BE2C (cell line): ENCODE results near the gene ZAP70.

Experiments
- DNase-seq: peaks from one replicate; pipeline ENCODE4 v3.0.0-alpha.2; 2020
- H3K27me3 ChIP-seq: fragments of 250-450 bp; sonication (Bioruptor Pico); 2 replicates; pipeline ENCODE4 v1.5.1; 2020; ENCODE audit warnings: mild to moderate bottlenecking
- H3K36me3 ChIP-seq: fragments of 250-450 bp; sonication (Bioruptor Pico); 2 replicates; pipeline ENCODE4 v1.5.1; 2020; ENCODE audit warnings: mild to moderate bottlenecking
- H3K4me1 ChIP-seq: fragments of 250-450 bp; sonication (Bioruptor Pico); 2 replicates; pipeline ENCODE4 v1.5.1; 2020
- H3K4me3 ChIP-seq: 2 replicates; pipeline ENCODE4 v1.5.1; 2011; ENCODE audit warnings: low read depth, low read length
- H3K9me3 ChIP-seq: fragments of 250-450 bp; sonication (Bioruptor Pico); 2 replicates; pipeline ENCODE4 v1.5.1; 2020
- TF ChIP-seq, protein P1 (sequence below): IDR thresholded peaks from 2 replicates; pipeline ENCODE4 v1.5.1; 2012; ENCODE audit warnings: mild to moderate bottlenecking, low read depth, low read length

ZAP70 gene

DNA sequence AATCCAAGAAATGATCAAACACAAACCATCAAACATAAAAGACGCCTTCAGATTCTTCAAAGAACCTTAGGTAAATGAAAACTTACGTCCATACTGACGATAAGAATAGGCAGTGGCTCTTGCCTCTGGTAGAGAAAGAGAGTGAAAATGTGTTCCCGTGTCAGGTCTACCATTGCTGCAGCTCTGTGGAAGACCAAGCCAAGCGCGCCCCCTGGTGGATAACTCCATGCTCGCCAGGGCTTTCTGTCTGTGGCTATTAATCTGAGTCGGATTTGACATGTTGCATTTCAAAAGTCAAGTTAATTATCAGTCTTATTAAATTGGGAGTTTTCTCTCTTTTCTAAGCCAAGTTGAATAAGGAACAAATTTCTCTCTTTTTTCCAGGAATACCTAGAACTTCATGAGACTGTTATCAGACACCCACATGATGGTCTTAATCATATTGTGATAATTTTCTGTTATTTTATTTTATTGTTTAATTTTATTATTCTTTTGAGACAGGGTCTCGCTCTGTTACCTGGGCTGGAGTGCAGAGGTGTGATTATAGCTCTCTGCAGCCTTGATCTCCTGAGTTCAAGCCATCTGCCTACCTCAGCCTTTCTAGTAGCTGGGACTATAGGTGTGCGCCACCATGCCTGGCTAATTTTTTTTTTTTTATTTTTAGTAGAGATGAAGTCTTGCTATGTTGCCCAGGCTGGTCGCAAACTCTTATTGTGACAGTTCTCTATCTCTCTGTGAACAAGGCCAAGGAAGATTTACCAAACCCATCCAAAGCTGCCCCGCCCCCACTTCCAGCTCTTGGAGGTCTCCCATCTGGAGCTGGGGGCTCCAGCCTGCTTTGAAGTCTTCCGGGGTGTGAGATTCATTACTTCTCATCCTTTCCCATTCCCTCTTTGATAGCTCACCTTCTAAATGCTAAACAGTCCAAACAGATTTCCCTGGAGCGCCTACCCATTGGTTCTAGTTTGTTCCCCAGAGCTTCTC lies 15.8 kb upstream of the ZAP70 start:
- DNase-seq, result peak; percentile 79
- Histone ChIP-seq H3K9me3 (no peaks in the 10 kb centered on the region), H3K4me3 (no peak overlapping the region), H3K36me3 (no peaks in the 10 kb centered on the region), H3K4me1 (no peaks in the 10 kb centered on the region), H3K27me3 (no peaks in the 10 kb centered on the region)
- TF ChIP-seq, protein P1, sequence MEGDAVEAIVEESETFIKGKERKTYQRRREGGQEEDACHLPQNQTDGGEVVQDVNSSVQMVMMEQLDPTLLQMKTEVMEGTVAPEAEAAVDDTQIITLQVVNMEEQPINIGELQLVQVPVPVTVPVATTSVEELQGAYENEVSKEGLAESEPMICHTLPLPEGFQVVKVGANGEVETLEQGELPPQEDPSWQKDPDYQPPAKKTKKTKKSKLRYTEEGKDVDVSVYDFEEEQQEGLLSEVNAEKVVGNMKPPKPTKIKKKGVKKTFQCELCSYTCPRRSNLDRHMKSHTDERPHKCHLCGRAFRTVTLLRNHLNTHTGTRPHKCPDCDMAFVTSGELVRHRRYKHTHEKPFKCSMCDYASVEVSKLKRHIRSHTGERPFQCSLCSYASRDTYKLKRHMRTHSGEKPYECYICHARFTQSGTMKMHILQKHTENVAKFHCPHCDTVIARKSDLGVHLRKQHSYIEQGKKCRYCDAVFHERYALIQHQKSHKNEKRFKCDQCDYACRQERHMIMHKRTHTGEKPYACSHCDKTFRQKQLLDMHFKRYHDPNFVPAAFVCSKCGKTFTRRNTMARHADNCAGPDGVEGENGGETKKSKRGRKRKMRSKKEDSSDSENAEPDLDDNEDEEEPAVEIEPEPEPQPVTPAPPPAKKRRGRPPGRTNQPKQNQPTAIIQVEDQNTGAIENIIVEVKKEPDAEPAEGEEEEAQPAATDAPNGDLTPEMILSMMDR, result peak; percentile 74

DNA sequence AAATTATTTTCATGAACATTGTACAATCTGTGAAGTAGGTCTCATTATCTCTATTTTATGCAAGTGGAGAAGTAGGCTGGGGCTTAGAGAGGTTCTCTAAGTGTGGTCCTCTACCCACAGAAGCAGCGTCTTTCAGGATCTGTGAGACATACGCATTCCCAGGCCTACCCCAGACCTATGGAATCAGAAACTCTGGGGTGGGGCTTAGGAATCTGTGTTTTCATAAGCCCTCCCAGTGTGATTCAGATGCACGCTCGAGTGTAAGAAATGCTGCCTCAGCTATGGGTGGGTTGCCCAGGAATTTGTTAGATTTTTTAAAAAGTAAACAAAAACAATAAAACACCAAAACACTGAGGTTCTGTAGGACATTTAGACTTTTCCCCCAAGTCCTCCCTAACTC lies 14.8 kb upstream of the ZAP70 start:
- Histone ChIP-seq H3K9me3 (no peaks in the 10 kb centered on the region), H3K27me3 (no peaks in the 10 kb centered on the region), H3K36me3 (no peaks in the 10 kb centered on the region), H3K4me1 (no peaks in the 10 kb centered on the region), H3K4me3 (no peak overlapping the region)
- TF ChIP-seq, protein P1, result no peak
- DNase-seq, result no peak

DNA sequence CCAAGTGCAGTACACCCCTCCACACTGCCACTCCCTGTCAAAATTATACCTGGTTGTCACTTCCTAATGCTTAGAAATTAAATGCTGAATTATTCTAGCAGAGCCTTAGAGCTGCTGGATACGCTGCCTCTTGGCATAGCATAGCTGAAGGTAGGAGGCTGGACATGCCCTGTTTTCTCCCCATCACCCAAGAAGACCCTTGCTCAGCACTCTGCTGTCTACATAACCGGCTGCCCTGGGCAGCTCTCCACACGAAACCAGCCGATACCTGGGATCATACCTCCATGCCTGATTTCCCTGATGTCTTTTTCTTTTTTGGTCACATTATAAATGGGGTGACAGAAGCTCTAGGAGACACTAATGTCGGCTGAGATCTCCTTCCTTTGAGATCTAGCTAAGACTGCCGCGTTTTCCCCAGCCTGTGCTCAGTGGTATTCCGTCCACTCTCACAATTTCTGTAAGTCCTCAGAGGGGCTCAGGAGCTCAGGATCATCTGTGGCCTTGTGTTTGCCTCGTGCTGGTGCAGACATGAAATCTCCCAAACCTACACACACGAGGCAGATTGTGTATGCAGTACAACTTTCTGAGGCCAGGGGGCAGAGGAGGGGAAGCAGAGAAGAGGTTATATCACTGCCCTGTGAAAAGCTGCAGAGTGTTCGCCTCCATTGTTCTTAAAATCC lies 13.5 kb upstream of the ZAP70 start:
- no peaks in the 10 kb centered on the region for H3K9me3 ChIP-seq
- DNase-seq, result peak; percentile 57
- TF ChIP-seq, protein P1, result peak; percentile 58

DNA sequence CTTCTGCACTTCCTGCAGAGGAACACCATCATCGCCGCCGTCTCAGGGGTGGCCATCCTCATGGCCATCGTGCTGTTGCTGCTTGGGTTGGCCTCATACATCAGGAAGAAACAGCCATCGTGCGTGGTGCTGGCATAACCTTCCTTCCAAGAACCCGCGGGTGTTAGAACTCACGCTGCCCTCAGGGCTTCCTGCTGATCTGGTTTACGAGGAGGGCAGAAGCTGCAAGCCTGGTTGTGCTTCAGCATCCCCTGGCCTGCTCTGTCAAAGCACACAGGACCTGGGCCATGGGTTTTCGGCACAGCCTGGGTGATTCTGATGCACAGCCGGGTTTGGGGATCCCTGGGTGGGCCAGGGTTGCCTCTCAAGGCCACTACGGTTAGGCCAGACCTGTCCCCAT lies 12.2 kb upstream of the ZAP70 start:
- Histone ChIP-seq H3K9me3 (no peaks in the 10 kb centered on the region), H3K36me3 (no peaks in the 10 kb centered on the region), H3K4me1 (no peaks in the 10 kb centered on the region), H3K4me3 (no peak overlapping the region), H3K27me3 (no peaks in the 10 kb centered on the region)
- TF ChIP-seq, protein P1, result no peak
- no peak for DNase-seq

More for the DNA sequence above, 13.5 kb upstream of the ZAP70 start:
- H3K4me3 ChIP-seq, result no peak overlapping the region
- no peaks in the 10 kb centered on the region for H3K27me3 ChIP-seq
- H3K36me3 ChIP-seq, result no peaks in the 10 kb centered on the region
- H3K4me1 ChIP-seq, result no peaks in the 10 kb centered on the region

DNA sequence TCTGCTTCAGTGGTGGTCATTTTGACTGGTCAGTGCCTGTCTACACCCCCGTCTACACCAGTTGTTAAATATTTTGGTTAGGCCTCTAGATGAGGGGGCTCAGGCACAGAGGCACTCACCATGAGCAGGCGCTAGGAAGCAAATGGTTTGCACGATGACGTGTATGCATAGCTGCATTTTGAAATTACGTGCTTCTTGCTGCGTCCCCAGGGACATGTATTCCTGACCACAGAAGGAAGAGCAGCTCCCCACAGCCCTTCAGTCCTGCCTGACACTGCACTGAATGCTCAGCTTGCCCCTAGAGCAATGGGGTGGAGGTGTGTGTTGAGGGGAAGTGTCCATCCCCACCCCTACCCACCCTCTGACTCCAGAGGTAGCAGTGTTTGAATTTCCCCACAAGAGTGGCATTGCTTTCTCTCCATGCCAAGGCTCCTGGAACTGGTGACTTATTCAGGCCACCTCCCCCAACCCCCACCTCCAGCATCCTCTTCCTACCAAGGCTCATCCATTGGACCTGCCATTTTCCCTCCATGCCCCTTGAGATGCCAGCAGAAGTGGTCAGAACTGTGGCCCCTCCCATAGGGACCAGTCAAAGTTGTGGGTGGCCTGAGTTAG lies 11.4 kb upstream of the ZAP70 start:
- no peak for DNase-seq
- Histone ChIP-seq H3K27me3 (no peaks in the 10 kb centered on the region), H3K4me1 (no peaks in the 10 kb centered on the region), H3K4me3 (no peak overlapping the region), H3K36me3 (no peaks in the 10 kb centered on the region), H3K9me3 (no peaks in the 10 kb centered on the region)
- TF ChIP-seq, protein P1, result no peak
